Stomach (tissue), 4 donors: ENCODE results near the gene FGL2.
"Not testable (repeated sequence)": the region's sequence is repeated elsewhere in the genome, so short reads cannot be mapped to it uniquely, and the experiment has no call there.

Source experiments
- POLR2A ChIP-seq, 4 donors: fragments of 450-650 bp; IDR thresholded peaks; one replicate each; pipeline ENCODE4 v1.6.1; 2016; ENCODE audit warnings: antibody characterized with exemption in 4 of 4, control low read depth in 2 of 4, mild to moderate bottlenecking in 1 of 4, moderate library complexity in 1 of 4
- TF ChIP-seq, protein P1 (sequence below), 7 experiments: fragments of 450-650 bp in 4 of 7; fragments of 200-600 bp in 3 of 7; sonication (generic) in 3 of 7; IDR thresholded peaks; one replicate each; pipeline ENCODE4 v1.5.1; 2016 to 2019; ENCODE audit warnings: antibody characterized with exemption in 7 of 7, control low read depth in 2 of 7, mild to moderate bottlenecking in 1 of 7

DNA sequence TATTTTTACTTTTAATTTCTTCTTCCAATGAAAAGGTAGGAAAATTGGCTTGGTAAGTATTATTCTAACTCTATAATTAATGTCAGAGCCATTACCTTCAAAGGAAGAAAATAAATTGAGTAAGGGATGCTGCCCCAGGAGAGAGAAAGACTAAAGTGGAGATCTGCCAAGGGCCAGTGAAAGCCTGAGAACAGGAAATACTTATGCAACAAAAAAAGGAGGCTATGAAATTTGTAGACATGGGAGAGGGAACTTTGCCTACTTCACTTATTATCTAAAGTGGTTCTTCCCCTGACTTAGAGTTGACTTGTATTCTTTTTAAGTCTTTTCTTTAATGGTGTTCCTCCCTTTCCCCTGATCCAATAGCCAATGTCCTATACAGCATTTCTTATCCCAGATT lies 47.4 kb downstream of the FGL2 start:
- TF ChIP-seq, protein P1, sequence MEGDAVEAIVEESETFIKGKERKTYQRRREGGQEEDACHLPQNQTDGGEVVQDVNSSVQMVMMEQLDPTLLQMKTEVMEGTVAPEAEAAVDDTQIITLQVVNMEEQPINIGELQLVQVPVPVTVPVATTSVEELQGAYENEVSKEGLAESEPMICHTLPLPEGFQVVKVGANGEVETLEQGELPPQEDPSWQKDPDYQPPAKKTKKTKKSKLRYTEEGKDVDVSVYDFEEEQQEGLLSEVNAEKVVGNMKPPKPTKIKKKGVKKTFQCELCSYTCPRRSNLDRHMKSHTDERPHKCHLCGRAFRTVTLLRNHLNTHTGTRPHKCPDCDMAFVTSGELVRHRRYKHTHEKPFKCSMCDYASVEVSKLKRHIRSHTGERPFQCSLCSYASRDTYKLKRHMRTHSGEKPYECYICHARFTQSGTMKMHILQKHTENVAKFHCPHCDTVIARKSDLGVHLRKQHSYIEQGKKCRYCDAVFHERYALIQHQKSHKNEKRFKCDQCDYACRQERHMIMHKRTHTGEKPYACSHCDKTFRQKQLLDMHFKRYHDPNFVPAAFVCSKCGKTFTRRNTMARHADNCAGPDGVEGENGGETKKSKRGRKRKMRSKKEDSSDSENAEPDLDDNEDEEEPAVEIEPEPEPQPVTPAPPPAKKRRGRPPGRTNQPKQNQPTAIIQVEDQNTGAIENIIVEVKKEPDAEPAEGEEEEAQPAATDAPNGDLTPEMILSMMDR (IDR thresholded peaks at IDR 0.05) = not testable (repeated sequence)
- TF ChIP-seq POLR2A (IDR thresholded peaks at IDR 0.05) = not testable (repeated sequence)
